ENCODE measurements around the gene DRAXIN.

- TF ChIP-seq CTCF (conservative IDR thresholded peaks at IDR 0.05; ENCODE audit: low read length): no peak
- no peak for TF ChIP-seq EZH2phosphoT487 (IDR thresholded peaks at IDR 0.05; ENCODE audit: borderline replicate concordance, low read depth, low read length)
These were observed 61.0 kb downstream of the DRAXIN start for GRCh38 chr1:11752359-11753088.

All from OCI-LY7 (cell line).